HFFc6 (cell line): ENCODE measurements around the gene MEF2C. TPM values are rescaled to one million over a fixed set of nuclear protein-coding genes. Genes with fewer than 3 reads are reported as not detected.

Experiments used
- DNase-seq: peaks from one replicate; pipeline ENCODE4 v3.0.0-alpha.2; 2018
- H3K27ac Mint-ChIP-seq: 2 replicates; pipeline ENCODE4 v1.8.0; 2020; ENCODE audit warnings: mild to moderate bottlenecking, mixed read lengths
- H3K27me3 Mint-ChIP-seq: 2 replicates; pipeline ENCODE4 v1.8.0; 2021; ENCODE audit warnings: mild to moderate bottlenecking, moderate library complexity, mixed read lengths; ENCODE audit not compliant: insufficient read depth
- H3K36me3 Mint-ChIP-seq: 2 replicates; pipeline ENCODE4 v1.8.0; 2021; ENCODE audit warnings: low read depth, mixed read lengths
- H3K4me1 Mint-ChIP-seq: 2 replicates; pipeline ENCODE4 v1.8.0; 2020; ENCODE audit warnings: low read depth, mixed read lengths
- H3K4me3 Mint-ChIP-seq: 2 replicates; pipeline ENCODE4 v1.8.0; 2020; ENCODE audit warnings: mild to moderate bottlenecking, moderate library complexity, mixed read lengths
- H3K9me3 Mint-ChIP-seq: 2 replicates; pipeline ENCODE4 v1.8.0; 2020; ENCODE audit warnings: mild to moderate bottlenecking, mixed read lengths
- CTCF ChIP-seq: fragments of 200-600 bp; sonication (generic); IDR thresholded peaks from 2 replicates; pipeline ENCODE4 v1.5.0; 2021; ENCODE audit warnings: antibody characterized with exemption, mild to moderate bottlenecking
- total RNA-seq, 6 experiments: library from RNA; stranded (reverse); fragmentation: NEBNext Ultra II Directional; extraction: Animal tissue kit (Norgen Biotek cat#: 25700); gene quantifications; 2 replicates in 1 of 6; 3 replicates in 5 of 6; pipeline ENCODE4 v1.2.3, GENCODE V29; 2021

MEF2C gene
- total RNA-seq, 6 experiments from 2014 or later: 3.6 to 12.6 (median 9.2) TPM

GRCh38 chr5:88821161-88821560, 61.8 kb downstream of the MEF2C start:
- Mint-ChIP-seq H3K27me3 (no peaks in the 10 kb centered on the region), H3K9me3 (no peaks in the 10 kb centered on the region), H3K4me1 (peaks cover 21% of the 10 kb centered on the region), H3K4me3 (no peak overlapping the region), H3K27ac (no peak overlapping the region), H3K36me3 (no peaks in the 10 kb centered on the region)
- TF ChIP-seq CTCF: no peak
- no peak for DNase-seq

GRCh38 chr5:88820581-88820980, 62.4 kb downstream of the MEF2C start:
- H3K4me1 Mint-ChIP-seq: peaks cover 20% of the 10 kb centered on the region
- H3K36me3 Mint-ChIP-seq: no peaks in the 10 kb centered on the region
- DNase-seq: no peak
- no peak for TF ChIP-seq CTCF
- H3K27ac Mint-ChIP-seq: no peak overlapping the region
- no peak overlapping the region for H3K4me3 Mint-ChIP-seq
- H3K9me3 Mint-ChIP-seq: no peaks in the 10 kb centered on the region
- no peaks in the 10 kb centered on the region for H3K27me3 Mint-ChIP-seq

GRCh38 chr5:88819301-88819999, 63.5 kb downstream of the MEF2C start:
- H3K9me3 Mint-ChIP-seq: no peaks in the 10 kb centered on the region
- no peaks in the 10 kb centered on the region for H3K27me3 Mint-ChIP-seq
- H3K27ac Mint-ChIP-seq: no peak overlapping the region
- peaks cover 9% of the 10 kb centered on the region for H3K4me1 Mint-ChIP-seq
- no peak overlapping the region for H3K4me3 Mint-ChIP-seq
- no peak for DNase-seq
- no peaks in the 10 kb centered on the region for H3K36me3 Mint-ChIP-seq
- no peak for TF ChIP-seq CTCF

GRCh38 chr5:88818296-88818695, 64.7 kb downstream of the MEF2C start:
- Mint-ChIP-seq H3K4me3 (no peak overlapping the region), H3K27me3 (no peaks in the 10 kb centered on the region), H3K36me3 (no peaks in the 10 kb centered on the region), H3K4me1 (peaks cover 7% of the 10 kb centered on the region), H3K9me3 (no peaks in the 10 kb centered on the region), H3K27ac (no peak overlapping the region)
- no peak for DNase-seq
- TF ChIP-seq CTCF: no peak

GRCh38 chr5:88816195-88816594, 66.8 kb downstream of the MEF2C start:
- no peak overlapping the region for H3K27ac Mint-ChIP-seq
- H3K36me3 Mint-ChIP-seq: no peaks in the 10 kb centered on the region
- no peaks in the 10 kb centered on the region for H3K27me3 Mint-ChIP-seq
- peaks cover 7% of the 10 kb centered on the region for H3K4me1 Mint-ChIP-seq
- no peaks in the 10 kb centered on the region for H3K9me3 Mint-ChIP-seq
- DNase-seq: no peak
- H3K4me3 Mint-ChIP-seq: no peak overlapping the region
- TF ChIP-seq CTCF: no peak
